Lower lobe of right lung (tissue), 2 donors: ENCODE measurements around the gene NCAPH2. TPM values are rescaled to one million over a fixed set of nuclear protein-coding genes. Genes with fewer than 3 reads are reported as not detected.
A peak's percentile ranks its signal among the peaks of the same experiment; 100 is the strongest.
"Not testable (repeated sequence)": the region's sequence is repeated elsewhere in the genome, so short reads cannot be mapped to it uniquely, and the experiment has no call there.

Source experiments
- ATAC-seq, 2 donors: fragments of 200-7000 bp; cut with Tn5 transposase; one replicate each; pipeline ENCODE4 v1.9.1; 2020 to 2022; ENCODE audit warnings: mild to moderate bottlenecking in 2 of 2, moderate library complexity in 2 of 2
- DNase-seq: peaks from one replicate; pipeline ENCODE4 v3.0.0-alpha.2; 2020
- H3K27ac ChIP-seq: fragments of 200-600 bp; one replicate; pipeline ENCODE4 v1.8.0; 2022
- H3K27me3 ChIP-seq: fragments of 200-600 bp; one replicate; pipeline ENCODE4 v1.8.0; 2022; ENCODE audit warnings: low read depth
- H3K36me3 ChIP-seq: fragments of 200-600 bp; one replicate; pipeline ENCODE4 v1.8.0; 2022; ENCODE audit warnings: mild to moderate bottlenecking
- H3K4me1 ChIP-seq: fragments of 200-600 bp; one replicate; pipeline ENCODE4 v1.8.0; 2022
- H3K4me3 ChIP-seq: fragments of 200-600 bp; one replicate; pipeline ENCODE4 v1.8.0; 2022; ENCODE audit warnings: mild to moderate bottlenecking
- H3K9me3 ChIP-seq: fragments of 200-600 bp; one replicate; pipeline ENCODE4 v1.8.0; 2022
- CTCF ChIP-seq: fragments of 200-600 bp; IDR thresholded peaks from one replicate; pipeline ENCODE4 v1.8.0; 2022; ENCODE audit warnings: antibody characterized with exemption, mild to moderate bottlenecking
- intact Hi-C: fragments of 100-400 bp; cut with DNase I; formaldehyde crosslinking; loops from one replicate; pipeline ENCODE4 v1.11.0; 2022
- total RNA-seq: library from RNA; stranded (reverse); fragmentation: NEBNext Ultra II Directional; extraction: Animal tissue kit (Norgen Biotek cat#: 25700); gene quantifications from one replicate; pipeline ENCODE4 v1.2.1, GENCODE V29; 2021
- donor health status: DM: no; HTN: yes; CAD: no; lungs with severe emphysema.

Gene NCAPH2
- total RNA-seq, 1 donor from 2014 or later, result 46.1 TPM

- Histone ChIP-seq H3K27me3 (no peaks in the 10 kb centered on the region), H3K36me3 (no peaks in the 10 kb centered on the region), H3K9me3 (no peaks in the 10 kb centered on the region), H3K27ac (peak overlapping the region; percentile 100), H3K4me3 (peak overlapping the region; percentile 79), H3K4me1 (peaks cover 56% of the 10 kb centered on the region)
- TF ChIP-seq CTCF, result no peak
- intact Hi-C loops, result no loop called here
- peak; percentile 70 to 78 for ATAC-seq
- peak; percentile 96 for DNase-seq
Observed at GRCh38 chr22:50530877-50531545, 23.0 kb downstream of the NCAPH2 start.

GRCh38 chr22:50531546-50531961, 23.5 kb downstream of the NCAPH2 start:
- Histone ChIP-seq H3K9me3 (no peaks in the 10 kb centered on the region), H3K27ac (peak overlapping the region; percentile 100), H3K4me1 (peaks cover 53% of the 10 kb centered on the region), H3K4me3 (peak overlapping the region; percentile 79), H3K36me3 (no peaks in the 10 kb centered on the region), H3K27me3 (no peaks in the 10 kb centered on the region)
- no peak for TF ChIP-seq CTCF
- peak; percentile 54 to 63 for ATAC-seq
- intact Hi-C loops, result no loop called here
- peak; percentile 91 for DNase-seq

- Histone ChIP-seq H3K27ac (peak overlapping the region; percentile 100), H3K27me3 (no peaks in the 10 kb centered on the region), H3K4me3 (peak overlapping the region; percentile 79), H3K4me1 (peaks cover 50% of the 10 kb centered on the region), H3K9me3 (no peaks in the 10 kb centered on the region), H3K36me3 (no peaks in the 10 kb centered on the region)
- TF ChIP-seq CTCF, result no peak
- peak; percentile 90 for DNase-seq
- ATAC-seq, result peak; percentile 61 to 65
- intact Hi-C loops, result no loop called here
Observed at GRCh38 chr22:50531962-50532674, 24.1 kb downstream of the NCAPH2 start.

- Histone ChIP-seq H3K36me3 (no peaks in the 10 kb centered on the region), H3K27ac (peak overlapping the region; percentile 100), H3K4me3 (no peak overlapping the region), H3K4me1 (peaks cover 50% of the 10 kb centered on the region), H3K9me3 (no peaks in the 10 kb centered on the region), H3K27me3 (no peaks in the 10 kb centered on the region)
- ATAC-seq (no peak), DNase-seq (peak; percentile 39)
- TF ChIP-seq CTCF, result no peak
- intact Hi-C loops, result no loop called here
Observed at GRCh38 chr22:50532824-50533796, 25.1 kb downstream of the NCAPH2 start.

- DNase-seq, result peak; percentile 86
- H3K27me3 ChIP-seq, ATAC-seq, H3K36me3 ChIP-seq, H3K4me3 ChIP-seq, H3K9me3 ChIP-seq, intact Hi-C loops: not testable (repeated sequence)
- Histone ChIP-seq H3K4me1 (peaks cover 50% of the 10 kb centered on the region), H3K27ac (peak overlapping the region; percentile 100)
Observed at GRCh38 chr22:50533856-50534711, 26.1 kb downstream of the NCAPH2 start.
